Uterus (tissue), 2 donors: ENCODE measurements around the gene KCNJ10.

ENCODE experiments used
- POLR2A ChIP-seq, 2 donors: fragments of 450-650 bp; IDR thresholded peaks; one replicate each; pipeline ENCODE4 v1.6.1; 2016; ENCODE audit warnings: antibody characterized with exemption in 2 of 2, mild to moderate bottlenecking in 1 of 2, moderate library complexity in 1 of 2
- TF ChIP-seq, protein P1 (sequence below), 4 experiments: fragments of 200-600 bp in 2 of 4; fragments of 450-650 bp in 2 of 4; sonication (generic) in 2 of 4; IDR thresholded peaks; one replicate each; pipeline ENCODE4 v1.5.1; 2016 to 2019; ENCODE audit warnings: antibody characterized with exemption in 4 of 4, mild to moderate bottlenecking in 2 of 4, moderate library complexity in 1 of 4

DNA sequence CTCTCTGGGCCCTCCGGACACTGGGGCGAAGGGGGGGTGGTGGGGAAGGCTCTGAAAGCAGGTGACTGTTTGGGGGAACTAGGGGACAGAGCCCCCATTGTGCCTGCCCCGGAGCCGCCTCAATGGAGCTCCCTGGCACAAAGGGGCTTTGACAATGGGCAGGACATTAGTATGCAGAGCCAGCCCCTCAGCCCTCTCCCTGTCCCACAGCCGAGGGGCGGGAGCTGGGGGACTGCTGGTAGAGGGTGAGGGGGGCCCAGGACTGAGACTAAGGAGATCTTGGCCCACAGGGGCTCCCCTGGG lies 7.8 kb downstream of the KCNJ10 start:
- TF ChIP-seq, protein P1, sequence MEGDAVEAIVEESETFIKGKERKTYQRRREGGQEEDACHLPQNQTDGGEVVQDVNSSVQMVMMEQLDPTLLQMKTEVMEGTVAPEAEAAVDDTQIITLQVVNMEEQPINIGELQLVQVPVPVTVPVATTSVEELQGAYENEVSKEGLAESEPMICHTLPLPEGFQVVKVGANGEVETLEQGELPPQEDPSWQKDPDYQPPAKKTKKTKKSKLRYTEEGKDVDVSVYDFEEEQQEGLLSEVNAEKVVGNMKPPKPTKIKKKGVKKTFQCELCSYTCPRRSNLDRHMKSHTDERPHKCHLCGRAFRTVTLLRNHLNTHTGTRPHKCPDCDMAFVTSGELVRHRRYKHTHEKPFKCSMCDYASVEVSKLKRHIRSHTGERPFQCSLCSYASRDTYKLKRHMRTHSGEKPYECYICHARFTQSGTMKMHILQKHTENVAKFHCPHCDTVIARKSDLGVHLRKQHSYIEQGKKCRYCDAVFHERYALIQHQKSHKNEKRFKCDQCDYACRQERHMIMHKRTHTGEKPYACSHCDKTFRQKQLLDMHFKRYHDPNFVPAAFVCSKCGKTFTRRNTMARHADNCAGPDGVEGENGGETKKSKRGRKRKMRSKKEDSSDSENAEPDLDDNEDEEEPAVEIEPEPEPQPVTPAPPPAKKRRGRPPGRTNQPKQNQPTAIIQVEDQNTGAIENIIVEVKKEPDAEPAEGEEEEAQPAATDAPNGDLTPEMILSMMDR (IDR thresholded peaks at IDR 0.05), result no peak
- no peak for TF ChIP-seq POLR2A (IDR thresholded peaks at IDR 0.05)
